ENCODE measurements around the gene ANKRD44.

ANKRD44 gene

DNA sequence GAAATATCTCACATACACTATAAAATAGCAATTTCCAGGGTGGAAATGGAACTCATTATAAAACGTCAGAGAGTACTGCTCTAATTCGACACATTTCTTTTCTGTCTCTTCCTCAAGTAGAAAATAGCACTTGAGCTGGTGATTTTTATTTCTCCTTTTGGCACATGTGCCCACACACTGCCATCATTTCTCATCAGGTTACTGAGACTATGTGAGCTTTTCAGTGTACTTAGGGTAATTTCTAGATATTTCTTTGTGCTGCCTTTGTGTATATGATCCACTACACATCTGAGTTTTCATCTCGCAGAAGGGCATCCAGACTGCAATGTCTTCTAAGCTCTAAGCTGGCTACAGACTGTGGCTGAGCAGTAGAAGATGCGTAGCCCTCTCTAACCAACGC lies 321.9 kb downstream of the ANKRD44 start:
- DNase-seq (ENCODE audit: low spot score) = no peak
- Histone ChIP-seq H3K27ac (peak overlapping the region; percentile 40 to 75), H3K4me3 (no peak overlapping the region)
- TF ChIP-seq, protein P1, sequence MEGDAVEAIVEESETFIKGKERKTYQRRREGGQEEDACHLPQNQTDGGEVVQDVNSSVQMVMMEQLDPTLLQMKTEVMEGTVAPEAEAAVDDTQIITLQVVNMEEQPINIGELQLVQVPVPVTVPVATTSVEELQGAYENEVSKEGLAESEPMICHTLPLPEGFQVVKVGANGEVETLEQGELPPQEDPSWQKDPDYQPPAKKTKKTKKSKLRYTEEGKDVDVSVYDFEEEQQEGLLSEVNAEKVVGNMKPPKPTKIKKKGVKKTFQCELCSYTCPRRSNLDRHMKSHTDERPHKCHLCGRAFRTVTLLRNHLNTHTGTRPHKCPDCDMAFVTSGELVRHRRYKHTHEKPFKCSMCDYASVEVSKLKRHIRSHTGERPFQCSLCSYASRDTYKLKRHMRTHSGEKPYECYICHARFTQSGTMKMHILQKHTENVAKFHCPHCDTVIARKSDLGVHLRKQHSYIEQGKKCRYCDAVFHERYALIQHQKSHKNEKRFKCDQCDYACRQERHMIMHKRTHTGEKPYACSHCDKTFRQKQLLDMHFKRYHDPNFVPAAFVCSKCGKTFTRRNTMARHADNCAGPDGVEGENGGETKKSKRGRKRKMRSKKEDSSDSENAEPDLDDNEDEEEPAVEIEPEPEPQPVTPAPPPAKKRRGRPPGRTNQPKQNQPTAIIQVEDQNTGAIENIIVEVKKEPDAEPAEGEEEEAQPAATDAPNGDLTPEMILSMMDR (IDR thresholded peaks at IDR 0.05) = no peak

- Histone ChIP-seq H3K27ac (peak overlapping the region; percentile 40 to 75), H3K4me3 (peak overlapping the region; percentile 50)
- DNase-seq (ENCODE audit: low spot score) = no peak
- TF ChIP-seq, protein P1 (IDR thresholded peaks at IDR 0.05) = no peak
Observed at GRCh38 chr2:196987649-196988364, 322.8 kb downstream of the ANKRD44 start.

DNA sequence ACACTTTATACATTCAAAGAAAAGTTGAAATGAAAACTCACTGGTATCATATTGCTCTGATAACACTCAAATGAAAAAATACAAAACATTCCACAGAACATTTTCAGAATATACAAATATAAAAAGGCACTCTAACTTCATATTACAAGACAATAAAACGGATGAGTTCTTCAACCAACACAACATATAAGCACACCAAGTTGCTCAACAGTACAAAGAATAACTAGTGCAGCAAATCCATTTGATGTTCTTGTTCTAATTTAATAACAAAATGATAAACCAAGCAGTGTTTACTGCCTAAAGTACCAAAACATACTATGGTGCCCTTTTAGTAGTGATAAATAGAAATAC lies 323.3 kb downstream of the ANKRD44 start:
- no peak for DNase-seq (ENCODE audit: low spot score)

DNA sequence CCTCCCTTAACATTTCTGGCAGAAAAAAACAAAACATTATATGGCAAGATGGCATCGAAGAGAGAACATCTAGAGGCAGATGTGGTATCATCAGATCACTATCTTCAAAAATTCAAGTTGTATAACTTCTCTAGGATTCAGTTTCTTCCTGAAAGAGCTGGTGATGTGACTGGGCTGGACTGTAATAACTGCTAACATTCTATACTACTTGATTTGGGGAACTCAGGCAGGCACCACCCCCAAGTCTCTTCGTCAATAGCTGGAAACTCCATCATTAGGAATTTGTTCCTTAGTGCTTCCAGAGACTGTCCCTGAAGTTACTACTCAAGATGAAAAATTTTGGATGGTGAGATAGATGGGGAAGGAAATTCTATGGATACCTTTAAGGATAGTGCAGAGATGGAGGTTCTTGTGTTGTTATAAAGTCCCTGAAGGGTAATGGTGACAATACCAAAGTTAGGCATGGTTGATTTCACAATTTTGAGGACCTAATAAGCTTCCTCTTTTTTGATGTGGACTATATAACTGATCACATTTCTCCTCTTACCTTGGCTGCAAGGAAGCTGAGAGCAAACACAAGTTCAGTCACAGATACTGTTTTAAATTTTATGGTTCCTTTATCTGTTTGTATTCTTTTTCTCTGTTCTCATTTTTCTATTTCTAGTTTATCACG lies 324.9 kb downstream of the ANKRD44 start:
- TF ChIP-seq, protein P1 (IDR thresholded peaks at IDR 0.05) = no peak

More for the DNA sequence above, 323.3 kb downstream of the ANKRD44 start:
- peak overlapping the region; percentile 50 for H3K4me3 ChIP-seq
- peak overlapping the region; percentile 40 to 75 for H3K27ac ChIP-seq
- TF ChIP-seq, protein P1 (IDR thresholded peaks at IDR 0.05) = no peak

DNA sequence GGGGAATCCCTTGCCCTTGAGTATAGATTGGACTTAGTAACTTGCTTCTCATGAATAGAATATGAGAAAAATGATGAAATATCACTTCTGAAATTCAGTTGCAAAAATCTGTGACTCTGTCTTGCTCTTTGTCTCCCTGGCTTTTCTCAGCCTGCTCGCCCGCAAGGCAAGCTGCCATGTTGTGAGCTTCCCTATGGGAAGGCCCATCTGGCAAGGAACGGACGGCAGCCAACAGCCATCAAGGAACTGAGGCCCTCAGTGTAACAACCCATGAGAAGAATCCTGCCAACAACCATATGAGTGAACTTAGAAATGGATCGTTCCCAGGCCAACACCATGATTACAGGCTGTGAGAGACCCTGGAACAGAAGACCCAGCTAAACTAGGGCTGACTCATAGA lies 325.7 kb downstream of the ANKRD44 start:
- DNase-seq (ENCODE audit: low spot score) = no peak
- H3K4me3 ChIP-seq = no peak overlapping the region

More for the DNA sequence above, 324.9 kb downstream of the ANKRD44 start:
- no peak for DNase-seq (ENCODE audit: low spot score)
- Histone ChIP-seq H3K4me3 (no peak overlapping the region), H3K27ac (no peak overlapping the region)

DNA sequence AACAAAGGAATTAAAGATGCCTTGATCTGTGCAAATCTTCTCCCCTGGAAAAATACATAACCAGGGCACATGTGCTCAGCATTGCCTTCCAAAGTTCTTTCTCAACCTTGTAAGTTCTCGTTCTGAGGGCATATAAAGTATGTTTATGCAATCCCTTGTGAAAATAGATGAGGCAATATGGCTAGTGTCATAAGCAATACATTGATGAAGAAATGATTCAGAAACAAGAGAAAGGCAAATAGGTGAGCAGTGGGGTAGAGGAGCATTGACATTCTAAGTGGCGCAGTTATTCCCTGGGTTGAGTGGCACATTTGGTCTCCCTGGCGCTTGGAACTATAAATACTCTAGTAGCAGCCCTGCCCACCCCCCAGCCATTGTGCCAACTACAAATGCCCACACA lies 326.6 kb downstream of the ANKRD44 start:
- no peak overlapping the region for H3K27ac ChIP-seq
- TF ChIP-seq, protein P1 (IDR thresholded peaks at IDR 0.05) = no peak
- no peak overlapping the region for H3K4me3 ChIP-seq
- DNase-seq (ENCODE audit: low spot score) = no peak

More for the DNA sequence above, 325.7 kb downstream of the ANKRD44 start:
- TF ChIP-seq, protein P1 (IDR thresholded peaks at IDR 0.05) = no peak
- H3K27ac ChIP-seq = no peak overlapping the region

- DNase-seq (ENCODE audit: low spot score) = no peak
- TF ChIP-seq, protein P1 (IDR thresholded peaks at IDR 0.05) = no peak
- H3K4me3 ChIP-seq = no peak overlapping the region
- H3K27ac ChIP-seq = no peak overlapping the region
Observed at GRCh38 chr2:196980473-196980872, 330.1 kb downstream of the ANKRD44 start.

All from coronary artery (tissue), 2 donors.